Activated CD8-positive, alpha-beta memory T cell treated with anti-CD3 and anti-CD28 coated beads, Interleukin-2, amount 50 U/mL, for 48 hours (primary cell): ENCODE measurements around the gene THY1.

Experiments
- DNase-seq: peaks from one replicate; pipeline ENCODE4 v3.0.0-alpha.2; 2020

The THY1 gene

GRCh38 chr11:119381181-119381988 lies 41.6 kb downstream of the THY1 start, which contains the start of gene USP2:
Gene USP2 (minus strand): TSS chr11:119381690. CDS start chr11:119373480, 8,210 bp downstream.
- DNase-seq: peak; percentile 99

GRCh38 chr11:119380827-119381180 lies 42.2 kb downstream of the THY1 start:
- no peak for DNase-seq

- DNase-seq: peak; percentile 47
Observed at GRCh38 chr11:119380160-119380826, 42.7 kb downstream of the THY1 start.

GRCh38 chr11:119378851-119379465 lies 44.0 kb downstream of the THY1 start:
- DNase-seq: no peak

GRCh38 chr11:119377961-119378667 lies 44.9 kb downstream of the THY1 start:
- peak; percentile 44 for DNase-seq

GRCh38 chr11:119377112-119377901 lies 45.7 kb downstream of the THY1 start:
- DNase-seq: peak; percentile 49

GRCh38 chr11:119376197-119376847 lies 46.6 kb downstream of the THY1 start:
- DNase-seq: peak; percentile 50

- peak; percentile 41 for DNase-seq
Observed at GRCh38 chr11:119375337-119376196, 47.4 kb downstream of the THY1 start.

GRCh38 chr11:119374632-119375336 lies 48.2 kb downstream of the THY1 start:
- DNase-seq: peak; percentile 44

GRCh38 chr11:119373921-119374631 lies 48.9 kb downstream of the THY1 start:
- peak; percentile 70 for DNase-seq

- peak; percentile 49 for DNase-seq
Observed at GRCh38 chr11:119373059-119373920, 49.7 kb downstream of the THY1 start.

- peak; percentile 42 for DNase-seq
Observed at GRCh38 chr11:119372260-119373058, 50.5 kb downstream of the THY1 start.

GRCh38 chr11:119371778-119372182 lies 51.2 kb downstream of the THY1 start:
- no peak for DNase-seq

- DNase-seq: no peak
Observed at GRCh38 chr11:119371067-119371601, 51.8 kb downstream of the THY1 start.

- DNase-seq: no peak
Observed at GRCh38 chr11:119370486-119371046, 52.4 kb downstream of the THY1 start.

GRCh38 chr11:119369132-119369925 lies 53.6 kb downstream of the THY1 start:
- DNase-seq: no peak
